CD4-positive, alpha-beta memory T cell (primary cell): ENCODE measurements around the gene PRELID2. TPM values are rescaled to one million over a fixed set of nuclear protein-coding genes. Genes with fewer than 3 reads are reported as not detected.
A peak's percentile ranks its signal among the peaks of the same experiment; 100 is the strongest.

ENCODE experiments used
- CTCF ChIA-PET: fragments of 350-600 bp; sonication (Branson Sonifier 250); formaldehyde crosslinking; loops from one replicate; lab custom pipeline; 2021; ENCODE audit warnings: inconsistent platforms; ENCODE audit not compliant: partially characterized antibody; lab: Charles Lee
- POLR2A ChIA-PET: fragments of 350-600 bp; sonication (Branson Sonifier 250); formaldehyde crosslinking; loops from one replicate; lab custom pipeline; 2021; ENCODE audit not compliant: partially characterized antibody; lab: Charles Lee
- DNase-seq, 5 donors: peaks; one replicate each; pipeline versions ENCODE4 v3.0.0 to v3.0.0-alpha.2; 2020 to 2022; ENCODE audit warnings: mixed read lengths in 1 of 5
- H3K27ac ChIP-seq: one replicate; pipeline ENCODE4 v1.7.0; 2013; ENCODE audit warnings: low read depth, low read length
- H3K27me3 ChIP-seq: 2 replicates; pipeline ENCODE4 v1.7.0; 2013; ENCODE audit warnings: mild to moderate bottlenecking, low read length, moderate library complexity; ENCODE audit not compliant: insufficient read depth
- H3K36me3 ChIP-seq: 2 replicates; pipeline ENCODE4 v1.7.0; 2013; ENCODE audit warnings: mild to moderate bottlenecking, low read length, moderate library complexity; ENCODE audit not compliant: insufficient read depth
- H3K4me1 ChIP-seq: 2 replicates; pipeline ENCODE4 v1.7.0; 2013; ENCODE audit warnings: mild to moderate bottlenecking, low read length, moderate library complexity; ENCODE audit not compliant: insufficient read depth
- H3K4me3 ChIP-seq, 2 donors: one replicate each; pipeline ENCODE4 v1.7.0; 2013; ENCODE audit warnings: low read length in 2 of 2, mild to moderate bottlenecking in 1 of 2
- H3K9me3 ChIP-seq, 2 donors: one replicate each; pipeline ENCODE4 v1.7.0; 2013; ENCODE audit warnings: low read length in 2 of 2, control low read depth in 1 of 2; ENCODE audit not compliant: control insufficient read depth in 1 of 2
- H3K27ac Mint-ChIP-seq, 7 donors: one replicate each; pipeline ENCODE4 v1.8.0; 2020 to 2021; ENCODE audit warnings: mixed read lengths in 7 of 7, mild to moderate bottlenecking in 6 of 7, inconsistent platforms in 3 of 7, moderate library complexity in 3 of 7
- H3K27me3 Mint-ChIP-seq, 2 donors: one replicate each; pipeline ENCODE4 v1.8.0; 2020 to 2021; ENCODE audit warnings: mixed read lengths in 2 of 2
- H3K36me3 Mint-ChIP-seq, 2 donors: one replicate each; pipeline ENCODE4 v1.8.0; 2020 to 2021; ENCODE audit warnings: mixed read lengths in 2 of 2, inconsistent platforms in 1 of 2, mild to moderate bottlenecking in 1 of 2
- H3K4me1 Mint-ChIP-seq, 4 donors: one replicate each; pipeline ENCODE4 v1.8.0; 2020 to 2021; ENCODE audit warnings: mixed read lengths in 4 of 4, mild to moderate bottlenecking in 1 of 4
- H3K4me3 Mint-ChIP-seq, 8 donors: one replicate each; pipeline ENCODE4 v1.8.0; 2020 to 2021; ENCODE audit warnings: mixed read lengths in 8 of 8, mild to moderate bottlenecking in 7 of 8, moderate library complexity in 6 of 8, inconsistent platforms in 3 of 8
- H3K9me3 Mint-ChIP-seq, 8 donors: one replicate each; pipeline ENCODE4 v1.8.0; 2020 to 2021; ENCODE audit warnings: mixed read lengths in 8 of 8, mild to moderate bottlenecking in 5 of 8, inconsistent platforms in 3 of 8, moderate library complexity in 1 of 8
- intact Hi-C: fragments of 100-400 bp; cut with micrococcal nuclease; formaldehyde crosslinking; loops from one replicate; pipeline ENCODE4 v1.15.1; 2023
- polyA plus RNA-seq, 2 donors: library from polyadenylated mRNA; unstranded; fragments of 300-500 nt; fragmentation: Illumina TruSeq; gene quantifications; one replicate each; pipeline ENCODE4 v1.2.3, GENCODE V29; 2021
- total RNA-seq, 2 experiments: library from RNA; stranded (reverse); gene quantifications; one replicate each; pipeline ENCODE4 v1.2.3, GENCODE V29; 2021

Gene PRELID2
- total and polyA plus RNA-seq, 4 experiments from 2014 or later, result 1.7 to 3.1 (median 2.2) TPM

- H3K4me3 Mint-ChIP-seq, result no peak overlapping the region
- intact Hi-C loops, result loop anchor here (5.0 kb wide), 2 partner anchors 133 to 148 kb away; no protein-coding TSS in a partner anchor
- Histone ChIP-seq H3K9me3 (no peaks in the 10 kb centered on the region), H3K36me3 (no peaks in the 10 kb centered on the region), H3K4me3 (no peak overlapping the region), H3K27ac (no peak overlapping the region), H3K4me1 (no peaks in the 10 kb centered on the region), H3K27me3 (no peaks in the 10 kb centered on the region)
- H3K4me1 Mint-ChIP-seq, result peaks cover 2 to 14% (median 9%) of the 10 kb centered on the region in 4 donors
- ChIA-PET POLR2A (no interaction called here), CTCF (no interaction called here)
- DNase-seq, result no peak
- H3K36me3 Mint-ChIP-seq, result no peaks in the 10 kb centered on the region
- H3K9me3 Mint-ChIP-seq, result no peaks in the 10 kb centered on the region
- H3K27me3 Mint-ChIP-seq, result peaks cover 0 to 3% of the 10 kb centered on the region in 2 donors
- no peak overlapping the region for H3K27ac Mint-ChIP-seq
Measured at GRCh38 chr5:145829708-145830361, 5.3 kb downstream of the PRELID2 start.

GRCh38 chr5:145826895-145827674, 8.1 kb downstream of the PRELID2 start:
- Histone ChIP-seq H3K27ac (no peak overlapping the region), H3K27me3 (no peaks in the 10 kb centered on the region), H3K36me3 (no peaks in the 10 kb centered on the region), H3K9me3 (no peaks in the 10 kb centered on the region), H3K4me1 (no peaks in the 10 kb centered on the region), H3K4me3 (no peak overlapping the region)
- Mint-ChIP-seq H3K36me3 (no peaks in the 10 kb centered on the region), H3K27ac (no peak overlapping the region), H3K4me3 (no peak overlapping the region), H3K9me3 (no peaks in the 10 kb centered on the region), H3K4me1 (peaks cover 0 to 6% (median 2%) of the 10 kb centered on the region in 4 donors), H3K27me3 (no peaks in the 10 kb centered on the region)
- CTCF ChIA-PET, result interaction anchor here (1.0 to 3.6 kb wide), 9 partner anchors 8 to 1623 kb away, joined by 3 to 30 read pairs (median 5); partner anchors contain the start of gene PRELID2
- POLR2A ChIA-PET, result no interaction called here
- intact Hi-C loops, result loop anchor here (5.0 kb wide), 2 partner anchors 130 to 145 kb away; no protein-coding TSS in a partner anchor
- DNase-seq, result no peak

- POLR2A ChIA-PET, result no interaction called here
- Mint-ChIP-seq H3K27ac (no peak overlapping the region), H3K36me3 (no peaks in the 10 kb centered on the region), H3K4me3 (no peak overlapping the region), H3K9me3 (no peaks in the 10 kb centered on the region), H3K4me1 (peaks cover 0 to 5% (median 2%) of the 10 kb centered on the region in 4 donors), H3K27me3 (no peaks in the 10 kb centered on the region)
- CTCF ChIA-PET, result interaction anchor here (0.8 to 3.6 kb wide), 11 partner anchors 10 to 1633 kb away, joined by 3 to 30 read pairs (median 5); partner anchors contain the start of gene PRELID2
- Histone ChIP-seq H3K4me1 (no peaks in the 10 kb centered on the region), H3K27me3 (no peaks in the 10 kb centered on the region), H3K9me3 (no peaks in the 10 kb centered on the region), H3K36me3 (no peaks in the 10 kb centered on the region), H3K4me3 (no peak overlapping the region), H3K27ac (no peak overlapping the region)
- peak in 4 of 5 donors; percentile 14 to 26 (median 16) for DNase-seq
- intact Hi-C loops, result loop anchor here (5.0 kb wide), 2 partner anchors 128 to 143 kb away; no protein-coding TSS in a partner anchor
Measured at GRCh38 chr5:145825751-145826180, 9.4 kb downstream of the PRELID2 start.

- H3K4me1 Mint-ChIP-seq, result no peaks in the 10 kb centered on the region
- no peaks in the 10 kb centered on the region for H3K36me3 ChIP-seq
- H3K4me3 Mint-ChIP-seq, result no peak overlapping the region
Measured at GRCh38 chr5:145824040-145824439, 11.1 kb downstream of the PRELID2 start.

GRCh38 chr5:145818604-145819003, 16.5 kb downstream of the PRELID2 start:
- Histone ChIP-seq H3K27ac (no peak overlapping the region), H3K4me1 (no peaks in the 10 kb centered on the region), H3K9me3 (no peaks in the 10 kb centered on the region), H3K27me3 (no peaks in the 10 kb centered on the region), H3K36me3 (no peaks in the 10 kb centered on the region), H3K4me3 (no peak overlapping the region)
- no peaks in the 10 kb centered on the region for H3K36me3 Mint-ChIP-seq
- intact Hi-C loops, result no loop called here
- H3K27me3 Mint-ChIP-seq, result no peaks in the 10 kb centered on the region
- no peak for DNase-seq
- no peak overlapping the region for H3K4me3 Mint-ChIP-seq
- no peak overlapping the region for H3K27ac Mint-ChIP-seq
- no peaks in the 10 kb centered on the region for H3K4me1 Mint-ChIP-seq
- POLR2A ChIA-PET, result no interaction called here
- CTCF ChIA-PET, result interaction anchor here (1.2 kb wide), 2 partner anchors 8 to 1615 kb away, joined by 3 to 4 read pairs; no protein-coding TSS in a partner anchor
- no peaks in the 10 kb centered on the region for H3K9me3 Mint-ChIP-seq

More at GRCh38 chr5:145824040-145824439, 11.1 kb downstream of the PRELID2 start:
- no peaks in the 10 kb centered on the region for H3K36me3 Mint-ChIP-seq
- H3K4me1 ChIP-seq, result no peaks in the 10 kb centered on the region
- H3K27me3 ChIP-seq, result no peaks in the 10 kb centered on the region
- no peak overlapping the region for H3K4me3 ChIP-seq
- ChIA-PET CTCF (interaction anchor here (1.2 to 2.0 kb wide), 3 partner anchors 11 to 1620 kb away, joined by 5 to 10 read pairs (median 7); partner anchors contain the start of gene PRELID2), POLR2A (no interaction called here)
- intact Hi-C loops, result no loop called here
- H3K27me3 Mint-ChIP-seq, result no peaks in the 10 kb centered on the region
- no peaks in the 10 kb centered on the region for H3K9me3 ChIP-seq
- H3K9me3 Mint-ChIP-seq, result no peaks in the 10 kb centered on the region
- H3K27ac Mint-ChIP-seq, result no peak overlapping the region
- no peak for DNase-seq
- no peak overlapping the region for H3K27ac ChIP-seq

GRCh38 chr5:145812877-145813276, 22.3 kb downstream of the PRELID2 start:
- ChIA-PET POLR2A (no interaction called here), CTCF (interaction anchor here (1.7 kb wide), 1 partner anchor 13 kb away, joined by 6 read pairs; no protein-coding TSS in a partner anchor)
- H3K4me3 ChIP-seq, result no peak overlapping the region
- no peaks in the 10 kb centered on the region for H3K4me1 ChIP-seq
- no peaks in the 10 kb centered on the region for H3K9me3 ChIP-seq
- Mint-ChIP-seq H3K36me3 (peaks cover 0 to 3% of the 10 kb centered on the region in 2 donors), H3K27ac (no peak overlapping the region), H3K4me1 (no peaks in the 10 kb centered on the region), H3K9me3 (peaks cover 0 to 3% (median 0%) of the 10 kb centered on the region in 8 donors), H3K4me3 (no peak overlapping the region), H3K27me3 (no peaks in the 10 kb centered on the region)
- intact Hi-C loops, result no loop called here
- H3K27ac ChIP-seq, result no peak overlapping the region
- no peak for DNase-seq
- no peaks in the 10 kb centered on the region for H3K27me3 ChIP-seq
- no peaks in the 10 kb centered on the region for H3K36me3 ChIP-seq
